ENCODE data around the gene DBH.

GRCh38 chr9:133629221-133630110 lies 6.7 kb upstream of the DBH start:
- TF ChIP-seq CTCF (conservative IDR thresholded peaks at IDR 0.05; ENCODE audit: low read length) (no peak), EZH2phosphoT487 (IDR thresholded peaks at IDR 0.05; ENCODE audit: borderline replicate concordance, low read depth, low read length) (no peak)
